ENCODE results near the gene TRIM47. TPM values are rescaled to one million over a fixed set of nuclear protein-coding genes. Genes with fewer than 3 reads are reported as not detected.

TRIM47 gene
- total and polyA plus RNA-seq, 2 of the 13 experiments (the other 11 are each of a cell fraction or from before 2014, with no cell fraction given): 33.5 to 82.0 TPM

DNA sequence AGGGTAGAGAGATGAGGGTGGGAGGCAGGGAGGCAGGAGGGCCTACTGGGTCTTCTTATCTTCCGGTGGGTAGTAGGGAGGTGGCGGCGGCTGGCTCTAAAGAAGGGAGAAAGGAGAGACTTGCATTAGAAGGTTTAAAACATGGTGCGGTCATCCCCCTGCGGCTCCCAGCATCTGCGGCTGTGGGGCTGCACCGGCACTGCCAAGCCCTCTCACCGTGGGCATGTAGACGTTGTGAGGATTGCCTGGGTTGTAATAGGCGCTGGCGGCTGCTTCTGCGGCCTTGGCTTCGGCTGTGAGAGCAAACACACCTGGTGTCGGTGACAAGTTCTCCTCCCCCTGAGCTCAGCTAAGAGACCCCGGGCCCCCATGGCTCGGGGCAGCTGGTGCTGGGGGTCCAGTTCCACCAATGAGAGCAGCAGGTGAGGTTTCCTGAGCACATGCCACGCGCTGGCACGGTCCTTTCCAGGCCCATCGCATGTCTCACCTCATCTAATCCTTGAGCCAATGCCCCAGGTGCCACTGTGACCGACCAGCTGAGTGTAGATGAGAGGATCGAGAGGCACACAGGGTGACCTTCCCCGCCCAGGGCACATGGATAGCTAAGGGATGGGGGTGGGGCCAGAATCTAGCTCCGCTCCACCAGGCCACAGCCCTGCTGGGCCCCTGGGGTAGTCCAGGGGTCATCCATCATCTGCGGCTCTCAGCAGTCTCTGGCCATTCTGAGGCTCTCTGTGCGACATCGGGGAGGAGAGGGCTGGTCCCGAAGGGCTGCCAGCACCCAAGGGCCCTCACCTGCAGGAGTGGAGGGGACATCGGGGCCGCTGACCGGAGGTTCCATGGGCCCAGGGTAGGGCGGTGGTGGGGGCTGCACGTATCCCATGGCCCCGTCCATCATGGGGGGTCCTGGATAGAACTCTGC, 31.4 kb downstream of the TRIM47 start (continued):
- TF ChIP-seq ZNF816 (CRISPR knock-in tag; IDR thresholded peaks at IDR 0.05; ENCODE audit: borderline replicate concordance) (no peak; the same call in 1 of the 2 replicates), ATF7-NPFF (CRISPR knock-in tag; IDR thresholded peaks at IDR 0.05; ENCODE audit: low read depth) (peak; percentile 88), STAG1 (CRISPR knock-in tag; IDR thresholded peaks at IDR 0.05) (no peak), ZNF546 (CRISPR knock-in tag; conservative IDR thresholded peaks at IDR 0.05) (no peak), SNRNP70 (IDR thresholded peaks at IDR 0.05; ENCODE audit: low read depth, low read length) (no peak), PTBP1 (IDR thresholded peaks at IDR 0.05; ENCODE audit: low read depth, low read length, poor library complexity, severe bottlenecking) (no peak), ZBTB3 (CRISPR knock-in tag; IDR thresholded peaks at IDR 0.05; ENCODE audit: borderline replicate concordance, low read depth) (no peak; the same call in 1 of the 2 replicates), MED1 (CRISPR knock-in tag; IDR thresholded peaks at IDR 0.05) (peak; percentile 84), SMAD9 (CRISPR knock-in tag; IDR thresholded peaks at IDR 0.05) (no peak), ZNF264 (CRISPR knock-in tag; IDR thresholded peaks at IDR 0.05) (peak; percentile 69), ZNF652 (CRISPR knock-in tag; IDR thresholded peaks at IDR 0.05; ENCODE audit: borderline replicate concordance, low read depth) (no peak), ATM (IDR thresholded peaks at IDR 0.05; ENCODE audit: borderline replicate concordance) (no peak), HMG20B (CRISPR knock-in tag; conservative IDR thresholded peaks at IDR 0.05) (peak; percentile 97), TGIF2 (CRISPR knock-in tag; IDR thresholded peaks at IDR 0.05) (no peak; the same call in none of the 2 replicates), RARG (CRISPR knock-in tag; IDR thresholded peaks at IDR 0.05; ENCODE audit: low read depth) (no peak), ZBTB40 (IDR thresholded peaks at IDR 0.05) (no peak), ZBTB40 (CRISPR knock-in tag; IDR thresholded peaks at IDR 0.05) (peak; percentile 91), ZBTB7B (CRISPR knock-in tag; IDR thresholded peaks at IDR 0.05) (peak; percentile 99)
- TF ChIP-seq, protein P1, sequence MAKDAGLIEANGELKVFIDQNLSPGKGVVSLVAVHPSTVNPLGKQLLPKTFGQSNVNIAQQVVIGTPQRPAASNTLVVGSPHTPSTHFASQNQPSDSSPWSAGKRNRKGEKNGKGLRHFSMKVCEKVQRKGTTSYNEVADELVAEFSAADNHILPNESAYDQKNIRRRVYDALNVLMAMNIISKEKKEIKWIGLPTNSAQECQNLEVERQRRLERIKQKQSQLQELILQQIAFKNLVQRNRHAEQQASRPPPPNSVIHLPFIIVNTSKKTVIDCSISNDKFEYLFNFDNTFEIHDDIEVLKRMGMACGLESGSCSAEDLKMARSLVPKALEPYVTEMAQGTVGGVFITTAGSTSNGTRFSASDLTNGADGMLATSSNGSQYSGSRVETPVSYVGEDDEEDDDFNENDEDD (CRISPR knock-in tag; IDR thresholded peaks at IDR 0.05; ENCODE audit: borderline replicate concordance): peak; percentile 83

Measured in HepG2 (cell line).